ENCODE results near the gene SENP1.

SENP1 gene

DNA sequence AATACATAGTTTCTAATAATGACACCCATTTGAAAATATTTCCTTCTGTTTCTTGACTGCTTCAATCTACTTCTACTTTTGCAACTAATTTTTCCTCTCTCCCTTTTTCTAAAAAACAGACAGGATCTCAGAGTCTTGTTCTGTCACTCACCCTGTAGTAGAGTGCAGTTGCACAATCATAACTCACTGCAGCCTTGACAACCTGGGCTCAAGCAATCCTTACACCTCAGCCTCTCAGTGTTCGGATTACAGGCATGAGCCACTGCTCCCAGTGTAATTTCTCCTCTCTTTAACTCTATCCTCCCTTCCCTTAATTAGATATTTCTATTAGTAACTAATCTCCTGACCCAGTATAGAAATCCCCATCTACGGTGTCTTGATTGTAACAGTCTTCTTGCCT lies 45.4 kb downstream of the SENP1 start:
- TF ChIP-seq, protein P1, sequence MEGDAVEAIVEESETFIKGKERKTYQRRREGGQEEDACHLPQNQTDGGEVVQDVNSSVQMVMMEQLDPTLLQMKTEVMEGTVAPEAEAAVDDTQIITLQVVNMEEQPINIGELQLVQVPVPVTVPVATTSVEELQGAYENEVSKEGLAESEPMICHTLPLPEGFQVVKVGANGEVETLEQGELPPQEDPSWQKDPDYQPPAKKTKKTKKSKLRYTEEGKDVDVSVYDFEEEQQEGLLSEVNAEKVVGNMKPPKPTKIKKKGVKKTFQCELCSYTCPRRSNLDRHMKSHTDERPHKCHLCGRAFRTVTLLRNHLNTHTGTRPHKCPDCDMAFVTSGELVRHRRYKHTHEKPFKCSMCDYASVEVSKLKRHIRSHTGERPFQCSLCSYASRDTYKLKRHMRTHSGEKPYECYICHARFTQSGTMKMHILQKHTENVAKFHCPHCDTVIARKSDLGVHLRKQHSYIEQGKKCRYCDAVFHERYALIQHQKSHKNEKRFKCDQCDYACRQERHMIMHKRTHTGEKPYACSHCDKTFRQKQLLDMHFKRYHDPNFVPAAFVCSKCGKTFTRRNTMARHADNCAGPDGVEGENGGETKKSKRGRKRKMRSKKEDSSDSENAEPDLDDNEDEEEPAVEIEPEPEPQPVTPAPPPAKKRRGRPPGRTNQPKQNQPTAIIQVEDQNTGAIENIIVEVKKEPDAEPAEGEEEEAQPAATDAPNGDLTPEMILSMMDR (conservative IDR thresholded peaks at IDR 0.05; ENCODE audit: low read depth, low read length): no peak
- no peak overlapping the region for H3K4me3 ChIP-seq (ENCODE audit: low read depth, low read length)
- no peak for DNase-seq (ENCODE audit: low read depth)

DNA sequence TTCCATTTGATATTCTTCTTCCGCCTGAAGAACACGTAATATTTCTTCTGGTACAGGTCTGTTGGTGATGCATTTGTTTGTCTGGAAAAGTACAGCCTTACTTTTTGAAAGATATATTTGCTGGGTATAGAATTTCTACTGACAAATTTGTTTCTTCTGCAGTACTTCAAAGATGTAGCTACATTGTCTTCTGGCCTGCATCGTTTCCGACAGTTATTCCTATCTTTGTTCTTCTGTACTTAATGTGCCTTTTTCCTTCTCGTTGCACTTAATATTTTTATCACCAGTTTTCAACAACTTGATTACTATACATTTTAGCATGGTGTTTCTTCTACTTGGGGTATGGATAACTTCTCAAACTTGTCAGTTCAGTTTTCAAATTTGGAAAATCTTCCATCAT lies 47.1 kb downstream of the SENP1 start:
- TF ChIP-seq, protein P1 (conservative IDR thresholded peaks at IDR 0.05; ENCODE audit: low read depth, low read length): no peak
- no peak for DNase-seq (ENCODE audit: low read depth)
- H3K4me3 ChIP-seq (ENCODE audit: low read depth, low read length): no peak overlapping the region

DNA sequence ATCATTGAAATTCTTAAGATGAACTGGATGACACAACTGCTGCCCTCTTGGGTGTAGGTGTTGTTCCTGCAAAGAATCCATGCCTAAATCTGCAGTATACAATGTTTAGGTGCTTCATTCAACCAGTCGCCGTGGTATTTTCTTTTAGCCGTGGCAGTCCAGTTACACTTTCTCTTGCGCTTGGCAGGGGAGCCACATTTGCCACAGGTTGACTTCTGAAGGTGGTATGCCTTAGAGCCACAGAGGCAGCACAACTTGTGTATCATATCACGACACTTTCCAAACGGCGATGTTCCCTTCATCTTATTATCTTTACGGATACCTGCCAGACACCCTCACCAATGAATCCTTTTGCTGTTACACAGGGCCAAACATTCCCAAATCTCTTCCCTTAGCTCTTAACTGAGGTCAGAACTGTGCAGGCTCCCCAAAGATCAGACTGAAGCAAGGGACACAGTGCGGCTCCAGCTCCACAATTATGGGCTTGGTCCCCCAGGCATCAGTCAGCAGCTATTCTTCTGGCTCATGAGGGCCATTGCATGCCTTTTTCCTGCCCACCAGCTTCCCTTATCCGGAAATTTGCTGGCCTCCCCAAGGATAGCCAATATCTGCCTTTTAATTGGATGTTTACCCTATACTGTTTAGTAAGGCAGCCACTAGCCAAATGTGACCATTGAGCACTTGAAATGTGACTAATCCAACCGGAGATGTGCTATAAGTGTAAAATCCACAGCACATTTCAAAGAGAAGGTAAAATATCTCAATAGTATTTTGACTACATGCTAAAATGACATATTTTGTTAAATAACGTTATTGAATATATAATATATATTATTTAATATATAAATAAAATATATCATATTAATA lies 50.7 kb downstream of the SENP1 start:
- TF ChIP-seq, protein P1 (conservative IDR thresholded peaks at IDR 0.05; ENCODE audit: low read depth, low read length): no peak
- DNase-seq (ENCODE audit: low read depth): no peak
- no peak overlapping the region for H3K4me3 ChIP-seq (ENCODE audit: low read depth, low read length)

DNA sequence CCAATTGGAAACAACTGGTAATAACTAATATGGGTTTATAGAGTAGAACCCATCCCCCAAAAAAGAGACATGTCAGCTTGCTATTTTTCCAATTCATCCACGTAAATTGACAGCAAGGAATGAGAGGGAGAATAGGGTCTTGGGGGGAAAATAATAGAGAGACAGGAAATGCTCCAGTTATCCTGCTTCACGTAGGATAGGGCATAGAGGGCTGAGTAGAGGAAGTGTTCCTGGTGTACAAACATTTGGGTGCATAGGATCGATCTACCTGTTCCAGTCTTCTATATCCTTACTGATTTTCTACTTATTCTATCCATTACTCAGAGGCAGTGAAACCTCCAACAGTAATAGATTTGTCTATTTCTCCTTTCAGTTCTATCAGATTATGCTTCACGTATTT lies 52.0 kb downstream of the SENP1 start:
- H3K4me3 ChIP-seq (ENCODE audit: low read depth, low read length): no peak overlapping the region
- TF ChIP-seq, protein P1 (conservative IDR thresholded peaks at IDR 0.05; ENCODE audit: low read depth, low read length): no peak
- DNase-seq (ENCODE audit: low read depth): no peak

DNA sequence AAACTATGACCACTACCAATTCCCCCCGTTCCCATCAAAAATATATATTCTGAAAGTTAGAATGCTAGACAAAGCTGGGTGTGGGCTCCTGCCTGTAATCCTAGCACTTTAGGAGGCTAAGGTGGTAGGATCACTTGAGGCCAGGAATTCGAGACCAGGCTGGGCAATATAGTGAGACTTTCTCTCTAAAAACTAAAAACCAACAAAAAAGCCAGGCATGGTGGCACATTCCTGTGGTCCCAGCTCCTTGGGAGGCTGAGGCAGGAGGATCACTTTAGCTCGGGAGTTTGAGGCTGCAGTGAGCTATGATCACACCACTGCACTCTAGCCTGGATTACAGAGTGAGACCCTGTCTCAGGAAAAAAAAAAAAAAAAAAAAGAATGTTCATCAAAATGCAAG lies 52.8 kb downstream of the SENP1 start:
- no peak overlapping the region for H3K4me3 ChIP-seq (ENCODE audit: low read depth, low read length)
- TF ChIP-seq, protein P1 (conservative IDR thresholded peaks at IDR 0.05; ENCODE audit: low read depth, low read length): no peak
- DNase-seq (ENCODE audit: low read depth): no peak

DNA sequence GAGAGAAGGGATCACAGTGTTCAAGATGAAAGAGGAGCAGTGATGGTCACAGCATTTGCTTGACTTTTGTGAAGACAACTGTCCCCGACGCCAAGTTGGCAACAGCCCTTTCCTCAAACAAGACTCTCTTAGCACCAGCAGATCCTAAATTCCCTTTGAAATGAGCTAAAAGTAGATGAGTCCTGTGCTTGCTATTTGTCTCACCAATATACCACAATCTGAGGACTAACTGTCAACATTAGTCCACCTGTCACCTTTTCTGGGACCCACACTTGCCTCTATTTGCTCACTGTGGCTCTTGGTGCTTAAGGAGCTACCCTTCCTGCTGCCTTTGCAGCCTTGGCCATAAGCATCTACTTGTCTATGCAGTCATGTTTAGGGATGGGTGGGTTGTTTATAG lies 54.2 kb downstream of the SENP1 start:
- no peak overlapping the region for H3K4me3 ChIP-seq (ENCODE audit: low read depth, low read length)
- DNase-seq (ENCODE audit: low read depth): no peak
- TF ChIP-seq, protein P1 (conservative IDR thresholded peaks at IDR 0.05; ENCODE audit: low read depth, low read length): no peak

DNA sequence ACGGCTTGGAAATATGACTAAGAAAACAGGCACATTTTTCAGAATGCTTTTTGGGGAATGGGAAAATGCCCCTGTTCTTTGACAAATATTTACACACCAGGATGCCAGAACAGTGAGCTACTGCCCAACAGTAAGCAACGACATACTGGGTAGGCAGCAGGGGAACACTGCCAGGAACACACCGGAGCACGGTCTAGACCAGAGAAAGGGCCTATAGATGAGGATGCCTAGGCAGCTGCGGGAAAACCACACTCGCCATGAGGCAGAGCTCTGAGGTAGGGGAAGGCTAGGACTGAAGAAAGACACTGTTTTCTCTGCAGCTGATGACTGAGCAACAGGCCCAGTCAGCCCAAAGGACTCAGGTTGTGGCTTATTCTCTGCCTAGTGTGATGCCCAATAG lies 55.7 kb downstream of the SENP1 start:
- TF ChIP-seq, protein P1 (conservative IDR thresholded peaks at IDR 0.05; ENCODE audit: low read depth, low read length): no peak
- H3K4me3 ChIP-seq (ENCODE audit: low read depth, low read length): no peak overlapping the region
- DNase-seq (ENCODE audit: low read depth): no peak
